K562 (cell line): ENCODE results near the gene PRPF6. TPM values are rescaled to one million over a fixed set of nuclear protein-coding genes. Genes with fewer than 3 reads are reported as not detected.

Source experiments
- BCOR ChIP-seq: fragments of 450-650 bp; IDR thresholded peaks from 2 replicates; pipeline ENCODE4 v1.6.1; 2016
- COPS2 ChIP-seq: fragments of 450-650 bp; conservative IDR thresholded peaks from 2 replicates; pipeline ENCODE4 v1.6.1; 2016; ENCODE audit warnings: mild to moderate bottlenecking, moderate library complexity
- CREB3L1 ChIP-seq: fragments of 450-650 bp; IDR thresholded peaks from 2 replicates; pipeline ENCODE4 v1.6.1; 2014; ENCODE audit warnings: low read depth, mild to moderate bottlenecking, moderate library complexity, borderline replicate concordance
- DACH1 ChIP-seq: fragments of 450-650 bp; IDR thresholded peaks from 2 replicates; pipeline ENCODE4 v1.6.1; 2018; ENCODE audit not compliant: partially characterized antibody
- E4F1 ChIP-seq: fragments of 250-450 bp; sonication (Bioruptor Pico); IDR thresholded peaks from 2 replicates; pipeline ENCODE4 v1.5.0; 2021; ENCODE audit warnings: mild to moderate bottlenecking, borderline replicate concordance
- MEF2A ChIP-seq: IDR thresholded peaks from 2 replicates; pipeline ENCODE4 v1.6.1; 2011; ENCODE audit warnings: low read depth, mild to moderate bottlenecking, low read length, moderate library complexity; ENCODE audit not compliant: control insufficient read depth
- NCOA6 ChIP-seq: fragments of 450-650 bp; IDR thresholded peaks from 2 replicates; pipeline ENCODE4 v1.6.1; 2017; ENCODE audit warnings: mild to moderate bottlenecking
- PHB2 ChIP-seq: fragments of 450-650 bp; IDR thresholded peaks from 2 replicates; pipeline ENCODE4 v1.6.1; 2017; ENCODE audit warnings: low read depth
- RAD21 ChIP-seq, 2 experiments: fragments of 250-450 bp in 1 of 2; fragments of 450-650 bp in 1 of 2; sonication (Bioruptor Pico) in 1 of 2; formaldehyde crosslinking in 1 of 2; IDR thresholded peaks in 1 of 2; conservative IDR thresholded peaks in 1 of 2; 2 replicates each; pipeline versions ENCODE4 v1.4.0 to v1.8.0; 2020 to 2022; ENCODE audit warnings: mild to moderate bottlenecking in 2 of 2, moderate library complexity in 1 of 2
- SAFB ChIP-seq: fragments of 200-400 bp; formaldehyde crosslinking; IDR thresholded peaks from 2 replicates; pipeline ENCODE4 v1.6.1; 2017; ENCODE audit warnings: low read depth, low read length, borderline replicate concordance
- SRSF1 ChIP-seq: fragments of 200-400 bp; formaldehyde crosslinking; IDR thresholded peaks from 2 replicates; pipeline ENCODE4 v1.6.1; 2017; ENCODE audit warnings: mild to moderate bottlenecking, low read depth, low read length, moderate library complexity
- UBTF ChIP-seq, 2 experiments: IDR thresholded peaks; 2 replicates each; pipeline ENCODE4 v1.6.1; 2012; ENCODE audit warnings: improper control_type of control experiment in 2 of 2, low read depth in 2 of 2, low read length in 2 of 2, borderline replicate concordance in 1 of 2
- ZNF184 ChIP-seq: sonication (generic); formaldehyde crosslinking; IDR thresholded peaks from 2 replicates; pipeline ENCODE4 v1.5.0; 2020; ENCODE audit warnings: missing genetic modification reagents
- ZNF57 ChIP-seq: fragments of 450-650 bp; formaldehyde crosslinking; IDR thresholded peaks from 2 replicates; pipeline ENCODE4 v1.4.0; 2020; ENCODE audit warnings: mild to moderate bottlenecking, moderate library complexity
- ZNF639 ChIP-seq, 2 experiments: fragments of 200-800 bp in 1 of 2; sonication (Bioruptor generic) in 1 of 2; sonication (generic) in 1 of 2; formaldehyde crosslinking in 1 of 2; IDR thresholded peaks in 1 of 2; conservative IDR thresholded peaks in 1 of 2; 2 replicates each; pipeline versions ENCODE4 v1.5.0 to v1.6.1; 2016 to 2020; ENCODE audit warnings: missing compliant biosample characterization in 1 of 2, missing genetic modification characterization in 1 of 2, missing genetic modification reagents in 1 of 2
- ZNF785 ChIP-seq: fragments of 250-450 bp; sonication (Bioruptor Pico); IDR thresholded peaks from 2 replicates; pipeline ENCODE4 v1.4.0; 2020; ENCODE audit warnings: mild to moderate bottlenecking
- polyA plus RNA-seq, 8 experiments: library from polyadenylated mRNA; depleted of rRNA in 4 of 8; stranded (reverse) in 5 of 8; unstranded in 3 of 8; fragments of >200 nt; fragmentation: Nextera tagmentation in 2 of 8; fragmentation: Illumina TruSeq in 1 of 8; extraction: Ambion mirVana in 2 of 8; extraction: Trizol in 1 of 8; gene quantifications; 2 replicates each; pipeline versions ENCODE4 v1.2.1 to v1.2.3, GENCODE V29; 2011 to 2014; ENCODE audit warnings: inconsistent platforms in 1 of 8, missing spikeins in 1 of 8
- total RNA-seq, 7 experiments: library from RNA; depleted of rRNA in 6 of 7; stranded (reverse); fragments of >200 nt in 6 of 7; fragmentation: Illumina TruSeq in 2 of 7; extraction: Trizol in 2 of 7; gene quantifications; 2 replicates each; pipeline versions ENCODE4 v1.2.1 to v1.2.3, GENCODE V29; 2011 to 2021; ENCODE audit warnings: low replicate concordance in 1 of 7

The PRPF6 gene
- total and polyA plus RNA-seq, 9 of the 15 experiments (the other 6 are each of a cell fraction or from before 2014, with no cell fraction given), result 4.2 to 83.2 (median 59.9) TPM

GRCh38 chr20:63978319-63979228 is 2.4 kb upstream of the PRPF6 start (continued):
- TF ChIP-seq E4F1 (CRISPR knock-in tag) (no peak), DACH1 (no peak), BCOR (no peak), NCOA6 (0 out of 2 replicates have a peak, but pooled peaks have one; percentile 13), RAD21 (CRISPR knock-in tag; conservative IDR thresholded peaks at IDR 0.05 in 1 of 2, IDR thresholded peaks at IDR 0.05 in 1 of 2) (no peak), ZNF57 (CRISPR knock-in tag) (no peak), CREB3L1 (no peak), SAFB (no peak), PHB2 (no peak), MEF2A (no peak), COPS2 (no peak), SRSF1 (no peak), ZNF184 (no peak), UBTF (IDR thresholded peaks at IDR 0.05; ENCODE audit: borderline replicate concordance in 1 of 2, low read depth in 2 of 2, low read length in 2 of 2) (peak in 1 of 2 experiments; percentile 72; a peak in 1 of 4 replicates), ZNF785 (CRISPR knock-in tag) (no peak), ZNF639 (CRISPR knock-in tag; conservative IDR thresholded peaks at IDR 0.05 in 1 of 2, IDR thresholded peaks at IDR 0.05 in 1 of 2) (peak in 1 of 2 experiments; percentile 19; a peak in 1 of 4 replicates)
